Mucosa of rectum (tissue), 2 donors: ENCODE measurements around the gene MAP4K2.
A peak's percentile ranks its signal among the peaks of the same experiment; 100 is the strongest.

Experiments
- H3K27ac ChIP-seq, 2 donors: one replicate each; pipeline ENCODE4 v1.7.0; 2013; ENCODE audit warnings: inconsistent platforms in 2 of 2, low read depth in 2 of 2, low read length in 2 of 2
- H3K27me3 ChIP-seq, 2 donors: one replicate each; pipeline ENCODE4 v1.7.0; 2013; ENCODE audit warnings: low read length in 2 of 2; ENCODE audit not compliant: control insufficient read depth in 2 of 2, insufficient read depth in 2 of 2
- H3K36me3 ChIP-seq, 2 donors: one replicate each; pipeline ENCODE4 v1.7.0; 2013; ENCODE audit warnings: low read length in 2 of 2; ENCODE audit not compliant: control insufficient read depth in 2 of 2, insufficient read depth in 2 of 2
- H3K4me1 ChIP-seq, 2 donors: one replicate each; pipeline ENCODE4 v1.7.0; 2013; ENCODE audit warnings: low read length in 2 of 2, mild to moderate bottlenecking in 1 of 2; ENCODE audit not compliant: control insufficient read depth in 2 of 2, insufficient read depth in 2 of 2
- H3K4me3 ChIP-seq, 2 donors: one replicate each; pipeline ENCODE4 v1.7.0; 2013; ENCODE audit warnings: low read length in 2 of 2
- H3K9ac ChIP-seq, 2 donors: one replicate each; pipeline ENCODE4 v1.7.0; 2013; ENCODE audit warnings: low read length in 2 of 2, low read depth in 1 of 2, mild to moderate bottlenecking in 1 of 2
- H3K9me3 ChIP-seq, 2 donors: one replicate each; pipeline ENCODE4 v1.7.0; 2013; ENCODE audit warnings: low read length in 2 of 2; ENCODE audit not compliant: control insufficient read depth in 2 of 2
- donor health status: healthy.
- donor health status: Normal muscosa, but diverticular disease.

MAP4K2 gene

DNA sequence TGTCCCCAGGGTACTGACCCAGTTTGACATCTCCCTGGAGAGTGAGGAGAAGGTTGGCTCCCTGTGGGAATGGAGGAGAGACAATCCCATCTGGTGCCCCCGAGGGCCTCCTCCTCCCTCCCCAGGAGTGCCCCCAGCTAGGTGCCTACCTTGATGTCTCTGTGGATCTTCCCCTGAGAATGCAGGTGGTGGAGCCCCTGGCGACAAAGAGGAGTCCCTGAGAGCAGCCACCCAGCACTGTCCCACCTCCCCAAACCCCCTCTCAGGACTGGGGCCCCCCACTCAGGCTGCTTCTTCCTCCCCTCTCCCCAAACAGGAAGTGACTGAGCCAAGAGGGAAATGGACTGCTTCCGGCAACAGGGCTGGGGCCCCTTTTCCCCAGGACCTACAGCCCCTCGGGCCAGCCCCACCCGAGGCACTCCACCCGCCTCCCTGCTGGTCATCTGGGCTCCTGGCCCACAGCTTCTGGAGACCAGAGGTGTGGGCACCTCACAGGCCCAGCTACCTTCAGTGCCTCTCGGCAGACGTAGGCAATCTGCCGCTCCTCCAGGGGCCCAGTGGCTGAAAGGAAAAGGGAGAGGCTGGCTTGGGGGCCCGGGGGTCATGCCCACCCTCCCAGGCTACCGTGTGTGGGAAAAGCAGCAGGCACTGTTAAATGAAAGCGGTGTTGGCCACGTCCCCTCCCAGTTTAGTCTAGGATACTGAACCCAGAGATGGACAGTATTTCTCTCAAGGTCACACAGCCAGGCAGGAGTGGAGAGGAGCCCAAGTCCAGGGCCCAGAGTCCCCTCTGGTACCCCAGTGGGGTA lies 1.2 kb downstream of the MAP4K2 start:
- Histone ChIP-seq H3K9me3 (no peaks in the 10 kb centered on the region), H3K4me1 (peaks cover 15 to 18% of the 10 kb centered on the region in 2 donors), H3K9ac (no peak overlapping the region), H3K4me3 (peak overlapping the region in 1 of 2 donors; percentile 67), H3K36me3 (peaks cover 4 to 14% of the 10 kb centered on the region in 2 donors), H3K27me3 (no peaks in the 10 kb centered on the region), H3K27ac (peak overlapping the region; percentile 22 to 58)

DNA sequence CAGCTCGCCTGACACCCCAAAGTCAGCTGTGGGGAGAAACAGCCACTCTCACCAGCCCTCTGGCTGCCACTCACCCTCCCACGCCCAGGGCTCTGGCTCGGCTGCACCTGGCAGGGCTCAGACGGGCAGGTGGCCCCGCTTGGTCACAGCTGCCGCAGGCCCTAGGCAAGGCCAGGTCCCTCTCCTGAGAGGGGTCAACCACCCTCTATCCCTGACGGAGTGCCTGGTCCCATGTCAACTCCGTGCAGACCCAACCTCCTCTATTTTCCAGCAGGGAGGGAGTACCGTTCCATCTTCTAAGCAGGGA lies 1.9 kb downstream of the MAP4K2 start:
- H3K27me3 ChIP-seq: no peaks in the 10 kb centered on the region
- H3K9me3 ChIP-seq: no peaks in the 10 kb centered on the region
- H3K4me1 ChIP-seq: peaks cover 15 to 18% of the 10 kb centered on the region in 2 donors
- H3K36me3 ChIP-seq: peaks cover 4 to 12% of the 10 kb centered on the region in 2 donors
- no peak overlapping the region for H3K4me3 ChIP-seq
- no peak overlapping the region for H3K9ac ChIP-seq
- peak overlapping the region in 1 of 2 donors; percentile 58 for H3K27ac ChIP-seq

DNA sequence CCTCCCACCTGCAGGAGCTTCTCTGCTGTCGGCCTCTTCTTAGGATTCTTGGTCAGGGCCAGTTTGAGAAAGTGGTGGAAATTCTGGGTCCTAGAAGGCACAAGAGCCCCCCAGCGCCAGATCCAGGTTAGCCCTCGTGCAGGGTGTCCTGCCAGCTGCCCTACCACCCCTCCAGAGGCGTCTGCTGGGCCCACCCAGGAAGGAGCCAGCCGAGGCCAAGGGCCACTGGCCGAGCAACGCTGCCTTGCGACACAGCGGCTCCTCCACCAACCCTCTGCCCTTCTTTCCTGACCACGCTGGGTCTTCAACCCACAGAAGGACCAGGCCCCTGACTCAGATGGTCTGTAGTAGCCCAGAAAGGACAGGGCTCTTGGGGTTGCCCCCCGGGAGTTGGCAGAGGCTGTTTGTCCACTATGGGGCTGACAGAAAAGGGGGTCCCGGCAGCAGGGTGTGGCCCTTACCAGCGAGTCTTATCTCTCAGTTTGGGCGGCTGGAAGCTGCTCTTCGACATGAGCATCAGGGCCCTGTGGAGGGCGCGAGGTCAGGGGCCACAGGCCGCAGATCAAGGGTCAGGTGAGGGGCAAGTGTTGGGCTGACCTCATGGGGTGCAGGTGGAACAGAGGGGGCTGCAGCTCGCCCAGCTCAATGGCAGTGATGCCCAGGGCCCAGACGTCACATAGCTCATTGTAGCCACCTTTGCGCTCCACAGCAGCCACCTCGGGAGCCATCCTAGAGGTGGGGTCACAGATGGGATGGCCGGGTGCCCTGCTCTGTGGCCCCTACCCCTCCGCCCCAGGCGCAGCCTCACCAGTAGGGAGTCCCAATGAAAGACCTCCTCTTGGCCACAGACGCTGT lies 2.5 kb downstream of the MAP4K2 start:
- H3K27me3 ChIP-seq: no peaks in the 10 kb centered on the region
- peaks cover 15 to 18% of the 10 kb centered on the region in 2 donors for H3K4me1 ChIP-seq
- peaks cover 4 to 11% of the 10 kb centered on the region in 2 donors for H3K36me3 ChIP-seq
- H3K27ac ChIP-seq: no peak overlapping the region
- no peak overlapping the region for H3K9ac ChIP-seq
- H3K4me3 ChIP-seq: no peak overlapping the region
- no peaks in the 10 kb centered on the region for H3K9me3 ChIP-seq

- H3K9ac ChIP-seq: no peak overlapping the region
- no peaks in the 10 kb centered on the region for H3K9me3 ChIP-seq
- peaks cover 15 to 18% of the 10 kb centered on the region in 2 donors for H3K4me1 ChIP-seq
- H3K27me3 ChIP-seq: no peaks in the 10 kb centered on the region
- H3K36me3 ChIP-seq: peaks cover 0 to 4% of the 10 kb centered on the region in 2 donors
- H3K27ac ChIP-seq: no peak overlapping the region
- no peak overlapping the region for H3K4me3 ChIP-seq
Measured at GRCh38 chr11:64799623-64800302, 3.3 kb downstream of the MAP4K2 start.

- Histone ChIP-seq H3K9me3 (no peaks in the 10 kb centered on the region), H3K36me3 (peaks cover 0 to 3% of the 10 kb centered on the region in 2 donors), H3K27me3 (no peaks in the 10 kb centered on the region), H3K27ac (no peak overlapping the region), H3K4me1 (peaks cover 14 to 17% of the 10 kb centered on the region in 2 donors), H3K9ac (peak overlapping the region in 1 of 2 donors; percentile 6), H3K4me3 (no peak overlapping the region)
Measured at GRCh38 chr11:64799256-64799622, 3.8 kb downstream of the MAP4K2 start.

GRCh38 chr11:64796757-64797541 lies 6.1 kb downstream of the MAP4K2 start:
- no peak overlapping the region for H3K27ac ChIP-seq
- H3K27me3 ChIP-seq: no peaks in the 10 kb centered on the region
- no peaks in the 10 kb centered on the region for H3K9me3 ChIP-seq
- H3K9ac ChIP-seq: no peak overlapping the region
- H3K4me1 ChIP-seq: peaks cover 0 to 2% of the 10 kb centered on the region in 2 donors
- no peak overlapping the region for H3K4me3 ChIP-seq
- peaks cover 0 to 3% of the 10 kb centered on the region in 2 donors for H3K36me3 ChIP-seq

DNA sequence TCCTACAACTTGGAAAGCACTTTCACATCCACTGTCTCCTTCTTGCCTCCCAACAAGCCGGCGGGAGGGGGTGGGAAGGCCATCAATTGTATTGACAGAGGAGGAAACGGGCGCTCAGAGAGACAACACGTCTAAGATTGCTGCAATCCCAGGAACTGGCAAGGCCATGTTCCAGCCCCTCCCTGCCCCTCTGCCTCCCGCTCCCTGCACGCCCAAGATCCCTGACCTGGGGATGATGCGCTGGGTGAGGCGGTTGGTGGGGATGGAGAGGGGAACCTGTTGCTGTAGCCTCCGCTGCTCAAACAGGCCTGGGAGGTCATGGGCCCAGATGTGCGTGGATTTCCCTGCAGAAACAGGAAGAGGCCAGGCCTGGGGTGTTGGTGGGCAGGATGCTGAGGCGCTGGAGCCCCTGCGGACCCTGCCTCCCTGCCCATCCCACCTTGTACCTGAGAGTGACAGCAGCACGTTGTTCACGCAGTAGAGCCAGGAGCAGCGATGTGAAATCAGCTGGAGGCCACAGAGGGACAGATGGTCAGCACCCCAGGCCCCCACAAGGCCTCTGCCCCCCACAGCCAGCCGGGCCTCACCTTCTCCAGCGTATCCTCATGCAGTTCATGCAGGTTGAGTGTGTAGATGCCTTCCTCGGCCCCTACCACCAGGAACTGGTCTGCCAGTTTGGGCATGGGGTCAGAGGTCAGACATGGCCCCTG lies 6.8 kb downstream of the MAP4K2 start:
- H3K4me3 ChIP-seq: no peak overlapping the region
- H3K27me3 ChIP-seq: no peaks in the 10 kb centered on the region
- no peaks in the 10 kb centered on the region for H3K9me3 ChIP-seq
- peaks cover 0 to 3% of the 10 kb centered on the region in 2 donors for H3K36me3 ChIP-seq
- no peak overlapping the region for H3K9ac ChIP-seq
- H3K27ac ChIP-seq: no peak overlapping the region
- no peaks in the 10 kb centered on the region for H3K4me1 ChIP-seq

DNA sequence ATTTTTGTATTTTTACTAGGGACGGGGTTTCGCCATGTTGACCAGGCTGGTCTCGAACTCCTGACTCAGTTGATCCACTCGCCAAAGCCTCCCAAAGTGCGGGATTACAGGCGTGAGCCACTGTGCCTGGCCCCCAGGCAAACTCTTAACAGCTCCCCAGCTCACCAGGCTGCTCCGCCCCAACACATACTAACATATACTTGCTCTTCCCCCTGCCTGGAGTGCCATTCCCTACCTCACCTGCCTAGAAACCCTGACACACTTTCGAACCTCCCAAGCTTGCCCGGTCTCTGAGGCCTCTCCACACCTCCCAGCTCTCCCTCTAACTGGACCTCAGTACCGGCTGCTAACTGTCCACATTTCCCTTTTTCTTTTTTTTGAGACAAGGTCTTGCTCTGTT lies 8.5 kb downstream of the MAP4K2 start:
- H3K36me3 ChIP-seq: peaks cover 0 to 9% of the 10 kb centered on the region in 2 donors

More for the DNA sequence above, 8.5 kb downstream of the MAP4K2 start:
- Histone ChIP-seq H3K27ac (no peak overlapping the region), H3K9me3 (no peaks in the 10 kb centered on the region), H3K4me3 (no peak overlapping the region), H3K9ac (no peak overlapping the region), H3K4me1 (no peaks in the 10 kb centered on the region), H3K27me3 (no peaks in the 10 kb centered on the region)
